SK-N-SH treated with all-trans-retinoic acid at 6 μM for 48 hours (cell line): ENCODE data around the gene SLC35E1.

Experiments used
- ATAC-seq: fragments of 200-7000 bp; cut with Tn5 transposase; 3 replicates; pipeline ENCODE4 v1.9.1; 2020; ENCODE audit warnings: mild to moderate bottlenecking, moderate library complexity
- BACH2 ChIP-seq: fragments of 250-450 bp; sonication (Bioruptor Pico); IDR thresholded peaks from 2 replicates; pipeline ENCODE4 v1.9.0; 2021; ENCODE audit warnings: mild to moderate bottlenecking, borderline replicate concordance
- CREB5 ChIP-seq: fragments of 250-450 bp; sonication (Bioruptor Pico); IDR thresholded peaks from 2 replicates; pipeline ENCODE4 v1.5.1; 2020; ENCODE audit warnings: low read depth, mild to moderate bottlenecking, moderate library complexity
- CSDC2 ChIP-seq: fragments of 250-450 bp; sonication (Bioruptor Pico); IDR thresholded peaks from 2 replicates; pipeline ENCODE4 v1.5.0; 2020; ENCODE audit warnings: mild to moderate bottlenecking, moderate library complexity
- CSRNP3 ChIP-seq: fragments of 250-450 bp; sonication (Bioruptor Pico); IDR thresholded peaks from 2 replicates; pipeline ENCODE4 v1.5.1; 2021; ENCODE audit warnings: mild to moderate bottlenecking, moderate library complexity
- ESRRG ChIP-seq: fragments of 250-450 bp; sonication (Bioruptor Pico); IDR thresholded peaks from 2 replicates; pipeline ENCODE4 v1.6.1; 2021; ENCODE audit warnings: mild to moderate bottlenecking
- GLIS3 ChIP-seq: fragments of 250-450 bp; sonication (Bioruptor Pico); IDR thresholded peaks from 2 replicates; pipeline ENCODE4 v1.5.0; 2020; ENCODE audit warnings: mild to moderate bottlenecking, moderate library complexity
- ISL1 ChIP-seq: fragments of 250-450 bp; sonication (Bioruptor Pico); IDR thresholded peaks from 2 replicates; pipeline ENCODE4 v2.1.2; 2022; ENCODE audit warnings: mild to moderate bottlenecking, moderate library complexity
- OSR1 ChIP-seq: fragments of 250-450 bp; sonication (Bioruptor Pico); IDR thresholded peaks from 2 replicates; pipeline ENCODE4 v1.8.0; 2022; ENCODE audit warnings: moderate library complexity, mild to moderate bottlenecking, inconsistent platforms
- PATZ1 ChIP-seq: fragments of 250-450 bp; sonication (Bioruptor Pico); IDR thresholded peaks from 2 replicates; pipeline ENCODE4 v1.8.0; 2020; ENCODE audit warnings: mild to moderate bottlenecking, moderate library complexity, borderline replicate concordance
- POU6F1 ChIP-seq: fragments of 250-450 bp; sonication (Bioruptor Pico); IDR thresholded peaks from 2 replicates; pipeline ENCODE4 v1.8.0; 2021; ENCODE audit warnings: low read depth, mild to moderate bottlenecking, moderate library complexity, borderline replicate concordance
- PPARA ChIP-seq: fragments of 250-450 bp; sonication (Bioruptor Pico); IDR thresholded peaks from 2 replicates; pipeline ENCODE4 v1.5.0; 2020; ENCODE audit warnings: mild to moderate bottlenecking, borderline replicate concordance
- RARB ChIP-seq: fragments of 250-450 bp; sonication (Bioruptor Pico); IDR thresholded peaks from 2 replicates; pipeline ENCODE4 v1.8.0; 2021; ENCODE audit warnings: mild to moderate bottlenecking, moderate library complexity
- SNAI2 ChIP-seq: fragments of 250-450 bp; sonication (Bioruptor Pico); IDR thresholded peaks from 2 replicates; pipeline ENCODE4 v1.5.0; 2020; ENCODE audit warnings: mild to moderate bottlenecking, moderate library complexity
- TCF4 ChIP-seq: fragments of 250-450 bp; sonication (Bioruptor Pico); IDR thresholded peaks from 2 replicates; pipeline ENCODE4 v1.8.0; 2021; ENCODE audit warnings: mild to moderate bottlenecking, moderate library complexity, borderline replicate concordance
- TOX ChIP-seq: fragments of 250-450 bp; sonication (Bioruptor Pico); IDR thresholded peaks from 2 replicates; pipeline ENCODE4 v1.8.0; 2021; ENCODE audit warnings: mild to moderate bottlenecking, moderate library complexity, borderline replicate concordance
- TSHZ2 ChIP-seq: fragments of 250-450 bp; sonication (Bioruptor Pico); IDR thresholded peaks from 2 replicates; pipeline ENCODE4 v1.5.0; 2020; ENCODE audit warnings: mild to moderate bottlenecking, moderate library complexity
- ZC3H10 ChIP-seq: fragments of 250-450 bp; sonication (Bioruptor Pico); IDR thresholded peaks from 2 replicates; pipeline ENCODE4 v1.5.1; 2021; ENCODE audit warnings: mild to moderate bottlenecking, moderate library complexity
- ZFP3 ChIP-seq: fragments of 250-450 bp; sonication (Bioruptor Pico); IDR thresholded peaks from 2 replicates; pipeline ENCODE4 v1.5.0; 2020; ENCODE audit warnings: mild to moderate bottlenecking, moderate library complexity
- ZFP30 ChIP-seq: fragments of 450-650 bp; formaldehyde crosslinking; IDR thresholded peaks from 2 replicates; pipeline ENCODE4 v1.5.0; 2022; ENCODE audit warnings: mild to moderate bottlenecking, moderate library complexity
- ZNF565 ChIP-seq: fragments of 450-650 bp; formaldehyde crosslinking; conservative IDR thresholded peaks from 2 replicates; pipeline ENCODE4 v1.5.0; 2020; ENCODE audit warnings: low read depth, mild to moderate bottlenecking, moderate library complexity
- ZNF70 ChIP-seq: fragments of 450-650 bp; formaldehyde crosslinking; IDR thresholded peaks from 2 replicates; pipeline ENCODE4 v1.5.0; 2020; ENCODE audit warnings: mild to moderate bottlenecking, moderate library complexity
- ZNF8 ChIP-seq: fragments of 450-650 bp; formaldehyde crosslinking; IDR thresholded peaks from 2 replicates; pipeline ENCODE4 v1.5.0; 2020; ENCODE audit warnings: mild to moderate bottlenecking, moderate library complexity

SLC35E1 gene

GRCh38 chr19:16572332-16573211, at the start of gene SLC35E1:
Gene SLC35E1, minus strand, starts transcription at chr19:16572415. Its CDS starts 51 bp downstream, at chr19:16572364.
- no peak for TF ChIP-seq OSR1 (CRISPR knock-in tag)
- no peak for TF ChIP-seq ZNF8 (CRISPR knock-in tag)
- TF ChIP-seq ISL1 (CRISPR knock-in tag): no peak
- TF ChIP-seq RARB (CRISPR knock-in tag): no peak
- no peak for TF ChIP-seq TCF4 (CRISPR knock-in tag)
- no peak for TF ChIP-seq GLIS3 (CRISPR knock-in tag)
- no peak for TF ChIP-seq PPARA (CRISPR knock-in tag)
- no peak for TF ChIP-seq CSDC2
- no peak for TF ChIP-seq ZFP3 (CRISPR knock-in tag)
- TF ChIP-seq TOX (CRISPR knock-in tag): no peak
- no peak for TF ChIP-seq TSHZ2
- no peak for TF ChIP-seq PATZ1 (CRISPR knock-in tag)
- no peak for TF ChIP-seq SNAI2
- TF ChIP-seq CSRNP3 (CRISPR knock-in tag): no peak
- TF ChIP-seq ZNF70: no peak
- TF ChIP-seq ZNF565: no peak
- TF ChIP-seq BACH2 (CRISPR knock-in tag): no peak
- no peak for TF ChIP-seq CREB5
- TF ChIP-seq ZFP30: no peak
- no peak for TF ChIP-seq ESRRG
- ATAC-seq: peak; percentile 97

GRCh38 chr19:16621165-16621800, 49.1 kb upstream of the SLC35E1 start:
- TF ChIP-seq TOX (CRISPR knock-in tag): no peak
- ATAC-seq: no peak

- no peak for ATAC-seq
- TF ChIP-seq POU6F1 (no peak), BACH2 (CRISPR knock-in tag) (no peak), ZFP30 (no peak), PPARA (CRISPR knock-in tag) (no peak), ZNF70 (no peak), PATZ1 (CRISPR knock-in tag) (no peak), RARB (CRISPR knock-in tag) (no peak), CSRNP3 (CRISPR knock-in tag) (no peak), SNAI2 (no peak), ZNF8 (CRISPR knock-in tag) (no peak), ZNF565 (no peak), CSDC2 (no peak), CREB5 (no peak), ZC3H10 (CRISPR knock-in tag) (no peak), ZFP3 (CRISPR knock-in tag) (no peak)
Measured at GRCh38 chr19:16620584-16620983, 48.4 kb upstream of the SLC35E1 start.
